HEK293T (cell line): ENCODE data around the gene SMAD5.

Experiments
- CTCF ChIA-PET: fragments of 350-600 bp; formaldehyde crosslinking; extraction: SDS; loops from one replicate; lab custom pipeline; 2021; ENCODE audit warnings: antibody characterized with exemption, inconsistent platforms; lab: Yijun Ruan, JAX
- POLR2A ChIA-PET: fragments of 350-600 bp; formaldehyde crosslinking; extraction: SDS; loops from one replicate; lab custom pipeline; 2020; ENCODE audit warnings: antibody characterized with exemption, inconsistent platforms; lab: Yijun Ruan, JAX
- DNase-seq: peaks from one replicate; pipeline ENCODE4 v3.0.0; 2012; ENCODE audit warnings: mixed read lengths; ENCODE audit errors: extremely low spot score
- ARNT ChIP-seq: fragments of 450-650 bp; IDR thresholded peaks from 2 replicates; pipeline ENCODE4 v1.6.1; 2017; ENCODE audit warnings: mild to moderate bottlenecking
- BHLHE40 ChIP-seq: fragments of 450-650 bp; IDR thresholded peaks from 2 replicates; pipeline ENCODE4 v1.6.1; 2016; ENCODE audit warnings: mild to moderate bottlenecking, moderate library complexity, borderline replicate concordance
- CTBP1 ChIP-seq: fragments of 450-650 bp; IDR thresholded peaks from 2 replicates; pipeline ENCODE4 v1.6.1; 2016; ENCODE audit warnings: borderline replicate concordance
- ELF4 ChIP-seq: fragments of 450-650 bp; IDR thresholded peaks from 2 replicates; pipeline ENCODE4 v1.6.1; 2017; ENCODE audit warnings: antibody characterized with exemption
- FOXA1 ChIP-seq: fragments of 450-650 bp; IDR thresholded peaks from 2 replicates; pipeline ENCODE4 v1.6.1; 2016; ENCODE audit warnings: mild to moderate bottlenecking
- FOXK2 ChIP-seq: fragments of 450-650 bp; IDR thresholded peaks from 2 replicates; pipeline ENCODE4 v1.6.1; 2016; ENCODE audit warnings: mild to moderate bottlenecking
- FOXM1 ChIP-seq: fragments of 450-650 bp; IDR thresholded peaks from 2 replicates; pipeline ENCODE4 v1.6.1; 2017; ENCODE audit warnings: mild to moderate bottlenecking, borderline replicate concordance
- HDGF ChIP-seq: fragments of 450-650 bp; IDR thresholded peaks from 2 replicates; pipeline ENCODE4 v1.6.1; 2017; ENCODE audit warnings: antibody characterized with exemption, borderline replicate concordance
- L3MBTL2 ChIP-seq: fragments of 450-650 bp; conservative IDR thresholded peaks from 2 replicates; pipeline ENCODE4 v1.6.1; 2016; ENCODE audit warnings: mild to moderate bottlenecking
- LEF1 ChIP-seq: fragments of 450-650 bp; IDR thresholded peaks from 2 replicates; pipeline ENCODE4 v1.6.1; 2017; ENCODE audit warnings: mild to moderate bottlenecking, borderline replicate concordance
- NFRKB ChIP-seq: fragments of 450-650 bp; IDR thresholded peaks from 2 replicates; pipeline ENCODE4 v1.6.1; 2016; ENCODE audit warnings: mild to moderate bottlenecking, moderate library complexity
- SP1 ChIP-seq: fragments of 450-650 bp; IDR thresholded peaks from 2 replicates; pipeline ENCODE4 v1.6.1; 2017
- SUZ12 ChIP-seq: fragments of 450-650 bp; IDR thresholded peaks from 2 replicates; pipeline ENCODE4 v1.6.1; 2016; ENCODE audit warnings: mild to moderate bottlenecking
- TARDBP ChIP-seq: fragments of 450-650 bp; IDR thresholded peaks from 2 replicates; pipeline ENCODE4 v1.6.1; 2016
- ZNF384 ChIP-seq: fragments of 450-650 bp; IDR thresholded peaks from 2 replicates; pipeline ENCODE4 v1.6.1; 2016
- TF ChIP-seq, protein P1 (sequence below): fragments of 450-650 bp; IDR thresholded peaks from 2 replicates; pipeline ENCODE4 v1.6.1; 2016

SMAD5 gene

DNA sequence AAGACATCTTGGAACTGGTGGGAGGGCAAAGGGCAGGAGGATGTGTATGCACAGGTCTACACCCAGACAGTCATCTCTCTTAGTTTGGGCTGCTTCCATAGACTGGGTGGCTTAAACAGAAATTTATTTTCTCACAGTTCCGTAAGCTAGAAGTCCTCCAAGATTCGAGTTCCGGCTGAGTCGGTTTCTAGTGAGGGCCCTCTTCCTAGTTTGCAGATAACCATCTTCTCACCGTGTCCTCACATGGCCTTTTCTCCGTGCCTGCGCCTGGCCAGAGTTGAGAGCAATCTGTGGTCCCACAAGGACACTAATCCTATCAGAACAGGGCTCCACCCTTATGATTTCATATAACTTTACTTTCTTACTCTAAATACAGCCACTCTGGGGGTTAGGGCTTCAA is 56.2 kb downstream of the SMAD5 start:
- no peak for DNase-seq
- CTCF ChIA-PET, result no interaction called here
- POLR2A ChIA-PET, result no interaction called here
- TF ChIP-seq LEF1, result no peak
- TF ChIP-seq, protein P1, sequence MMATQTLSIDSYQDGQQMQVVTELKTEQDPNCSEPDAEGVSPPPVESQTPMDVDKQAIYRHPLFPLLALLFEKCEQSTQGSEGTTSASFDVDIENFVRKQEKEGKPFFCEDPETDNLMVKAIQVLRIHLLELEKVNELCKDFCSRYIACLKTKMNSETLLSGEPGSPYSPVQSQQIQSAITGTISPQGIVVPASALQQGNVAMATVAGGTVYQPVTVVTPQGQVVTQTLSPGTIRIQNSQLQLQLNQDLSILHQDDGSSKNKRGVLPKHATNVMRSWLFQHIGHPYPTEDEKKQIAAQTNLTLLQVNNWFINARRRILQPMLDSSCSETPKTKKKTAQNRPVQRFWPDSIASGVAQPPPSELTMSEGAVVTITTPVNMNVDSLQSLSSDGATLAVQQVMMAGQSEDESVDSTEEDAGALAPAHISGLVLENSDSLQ, result no peak
- TF ChIP-seq ELF4, result no peak
- no peak for TF ChIP-seq SUZ12
- no peak for TF ChIP-seq SP1
- TF ChIP-seq CTBP1, result no peak
- TF ChIP-seq FOXM1, result no peak
- no peak for TF ChIP-seq NFRKB
- no peak for TF ChIP-seq HDGF
- no peak for TF ChIP-seq ARNT
- no peak for TF ChIP-seq FOXA1
- no peak for TF ChIP-seq FOXK2
- TF ChIP-seq TARDBP, result no peak
- no peak for TF ChIP-seq BHLHE40
- TF ChIP-seq ZNF384, result no peak

DNA sequence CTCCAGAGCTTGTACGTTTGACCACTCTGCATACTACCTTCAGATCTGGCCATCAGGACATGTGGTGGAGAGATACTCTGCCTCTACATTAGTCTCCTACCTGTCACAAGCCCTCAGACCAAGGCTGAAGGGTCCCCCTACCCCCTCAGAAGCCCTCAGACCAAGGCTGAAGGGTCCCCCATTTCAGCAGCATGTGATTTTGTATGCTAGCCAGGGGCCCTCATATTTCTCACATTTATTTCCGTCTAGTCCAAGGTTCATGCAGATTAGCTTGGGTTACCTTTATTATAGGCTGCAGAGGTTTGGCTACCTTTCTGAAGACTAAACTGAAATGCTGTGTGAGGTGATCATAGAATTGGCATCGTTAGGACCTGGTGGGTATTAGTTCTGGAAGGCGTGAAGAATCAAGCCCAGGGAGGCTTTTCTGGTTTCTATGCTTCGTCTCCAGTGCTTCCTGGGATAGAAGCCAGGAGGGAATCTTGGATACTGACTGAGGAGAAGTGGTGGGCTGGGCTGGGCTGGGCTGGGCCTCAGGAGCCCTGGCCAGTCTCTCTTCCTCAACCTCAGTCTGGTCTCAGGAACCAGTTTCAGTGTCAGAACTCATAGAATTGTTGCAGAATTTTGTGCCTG is 57.6 kb downstream of the SMAD5 start:
- ChIA-PET CTCF (no interaction called here), POLR2A (no interaction called here)
- TF ChIP-seq LEF1 (no peak), BHLHE40 (no peak), FOXM1 (no peak), CTBP1 (no peak), NFRKB (no peak), SUZ12 (no peak), FOXK2 (no peak), ZNF384 (no peak), ARNT (no peak), ELF4 (no peak), SP1 (no peak)
- no peak for DNase-seq

DNA sequence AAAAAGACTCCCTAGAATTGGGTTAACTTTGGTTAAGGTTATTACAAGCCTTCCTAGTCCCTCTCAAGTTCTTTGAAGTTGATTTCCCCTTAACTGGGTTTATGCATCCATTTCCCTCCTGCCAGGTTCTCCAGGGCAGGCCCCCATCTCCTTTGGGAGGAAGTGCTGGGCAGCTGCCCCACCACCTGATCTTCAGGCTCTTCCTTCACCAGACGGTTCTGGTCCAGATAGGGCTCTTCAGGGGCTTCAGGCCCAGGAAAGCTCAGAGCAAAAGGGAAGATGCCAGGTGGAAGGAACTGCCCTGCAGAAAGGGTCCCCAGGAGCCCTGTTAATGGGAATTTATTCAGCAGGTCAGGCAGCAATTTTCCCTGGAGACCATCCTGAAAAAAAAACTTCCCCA is 58.3 kb downstream of the SMAD5 start:
- no peak for TF ChIP-seq CTBP1
- TF ChIP-seq, protein P1, result no peak
- POLR2A ChIA-PET, result no interaction called here

DNA sequence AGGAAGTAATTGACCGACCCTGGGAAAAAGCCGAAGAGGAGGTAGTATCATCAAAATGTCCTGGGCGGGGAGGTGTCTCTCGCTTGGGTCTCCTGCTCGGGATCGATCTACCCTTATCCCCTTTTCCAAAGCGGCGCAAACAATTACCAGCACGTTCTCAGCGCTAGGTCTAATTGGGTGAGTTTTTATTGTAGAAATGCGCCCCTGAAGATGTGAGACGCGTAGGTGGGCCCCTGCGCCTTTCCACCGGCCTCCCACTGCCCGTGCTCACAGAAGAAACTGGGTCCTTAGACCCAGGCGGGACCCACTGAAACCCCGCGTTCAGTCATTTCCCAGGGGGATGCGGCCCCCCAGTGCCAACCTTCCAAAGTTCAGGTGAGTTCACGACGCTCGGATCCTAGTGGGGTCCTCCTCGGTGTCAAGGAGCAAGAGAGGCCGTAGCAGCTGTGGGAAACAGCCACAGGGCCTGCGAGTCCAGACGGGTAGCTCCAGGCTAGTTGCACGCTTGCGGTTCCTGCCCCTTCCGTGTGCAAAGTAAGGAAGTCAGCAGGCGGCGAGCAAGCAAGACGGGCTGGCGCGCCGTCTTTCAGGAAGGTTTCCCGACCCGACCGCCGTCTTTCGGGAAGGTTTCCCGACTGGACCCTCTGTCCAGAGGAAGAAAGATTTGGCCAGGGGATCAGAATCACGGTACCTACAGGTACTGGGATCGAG is 58.8 kb downstream of the SMAD5 start:
- ChIA-PET CTCF (no interaction called here), POLR2A (no interaction called here)
- no peak for DNase-seq
- TF ChIP-seq ZNF384 (no peak), ELF4 (no peak), FOXM1 (no peak), BHLHE40 (no peak), TARDBP (no peak), NFRKB (no peak), HDGF (no peak), L3MBTL2 (no peak), FOXK2 (no peak), SP1 (no peak), SUZ12 (no peak), LEF1 (no peak), FOXA1 (no peak), CTBP1 (no peak), ARNT (no peak)
- TF ChIP-seq, protein P1, result no peak

More for the DNA sequence above, 58.3 kb downstream of the SMAD5 start:
- no peak for DNase-seq
- CTCF ChIA-PET, result no interaction called here

DNA sequence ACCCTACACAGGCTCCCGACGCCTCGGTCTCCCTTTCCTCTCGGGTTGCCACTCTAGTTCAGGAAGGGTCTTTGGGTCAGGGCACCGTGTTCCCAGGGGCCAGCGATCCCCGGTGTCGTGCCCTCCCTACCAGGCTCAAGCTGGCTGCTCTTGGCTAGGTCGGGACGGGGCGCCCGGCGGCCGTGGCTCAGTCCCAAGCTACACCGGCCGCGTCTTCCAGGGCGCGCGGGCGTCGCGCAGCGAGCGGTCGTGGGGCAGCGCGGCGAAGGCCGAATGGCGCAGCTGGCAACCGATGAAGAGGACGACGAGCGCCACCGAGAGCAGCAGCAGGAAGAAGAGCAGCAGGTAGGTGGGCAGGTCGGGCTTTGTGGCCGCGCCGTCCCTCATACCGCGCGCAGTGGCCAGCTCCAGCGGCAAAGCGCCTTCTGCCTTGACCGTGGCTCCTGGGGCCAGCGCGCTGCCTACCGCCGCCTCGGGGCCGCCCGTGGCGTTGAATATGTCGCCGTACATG is 59.4 kb downstream of the SMAD5 start:
- CTCF ChIA-PET, result no interaction called here
- POLR2A ChIA-PET, result no interaction called here
- no peak for DNase-seq
- no peak for TF ChIP-seq CTBP1
- TF ChIP-seq FOXA1, result no peak
- no peak for TF ChIP-seq LEF1

DNA sequence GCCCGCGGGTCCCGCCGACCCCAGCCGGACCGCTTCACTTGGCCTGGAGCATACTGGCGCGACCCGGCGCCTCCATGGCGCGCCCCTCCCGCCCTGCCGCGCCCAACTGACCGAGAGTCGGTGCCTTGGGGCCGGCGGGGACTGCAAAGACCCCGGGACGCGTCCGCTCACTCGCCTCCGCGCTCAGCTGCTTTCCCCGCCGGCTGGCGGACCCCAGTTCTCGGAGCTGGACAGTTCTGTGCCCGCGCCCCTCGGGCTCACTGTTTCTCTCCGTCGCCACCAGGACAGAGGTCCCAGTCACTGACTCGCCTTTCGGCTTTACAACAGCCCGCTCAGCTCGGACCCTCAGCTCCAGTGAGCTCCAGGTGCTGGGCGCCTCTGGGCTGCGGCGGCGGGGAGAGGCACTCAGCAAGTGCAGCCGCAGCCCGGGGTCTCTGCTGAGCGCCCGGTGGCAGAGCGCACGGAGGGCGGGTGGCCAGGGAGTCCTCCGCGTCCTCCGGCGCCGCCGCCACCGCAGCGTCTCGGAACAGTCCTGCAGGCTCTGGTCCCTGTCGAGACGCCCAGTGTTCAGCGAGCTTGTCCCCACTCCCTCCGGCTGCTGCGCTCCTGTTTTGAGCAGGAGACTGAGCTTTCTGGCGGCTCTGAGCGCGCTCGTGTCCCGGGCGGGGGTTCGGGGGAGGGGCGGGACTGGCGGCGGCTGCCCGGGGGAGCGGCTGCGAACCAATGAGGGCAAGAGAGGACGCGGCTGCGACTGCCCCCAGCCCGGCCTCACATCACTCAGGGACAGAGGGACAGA is 60.1 kb downstream of the SMAD5 start, which contains the start of gene SMIM32:
TSS of gene SMIM32 (minus strand) at position 637 of the 796 bp plus-strand sequence. CDS start 638 bp downstream, outside the sequence.
- POLR2A ChIA-PET, result no interaction called here
- CTCF ChIA-PET, result no interaction called here
- TF ChIP-seq FOXK2 (no peak), HDGF (no peak), LEF1 (no peak)
- no peak for DNase-seq
